HL-60 (cell line): ENCODE measurements around the gene STK40.

Experiments
- DNase-seq, 2 experiments: peaks; one replicate each; pipeline ENCODE4 v3.0.0-alpha.2; 2010 to 2020; ENCODE audit warnings: low read depth in 1 of 2, low spot score in 1 of 2
- H3K27ac ChIP-seq: fragments of 250-450 bp; sonication (Bioruptor Pico); replicated peaks from 2 replicates; pipeline ENCODE4 v1.5.1; 2020; ENCODE audit warnings: mild to moderate bottlenecking, moderate library complexity
- H3K27me3 ChIP-seq: fragments of 250-450 bp; sonication (Bioruptor Pico); 2 replicates; pipeline ENCODE4 v1.5.1; 2021; ENCODE audit warnings: mild to moderate bottlenecking, moderate library complexity; ENCODE audit not compliant: insufficient read depth, poor library complexity, severe bottlenecking
- H3K4me3 ChIP-seq: replicated peaks from 2 replicates; pipeline ENCODE4 v1.5.1; 2011; ENCODE audit warnings: mild to moderate bottlenecking, control low read depth, low read length; ENCODE audit not compliant: insufficient read depth
- GABPA ChIP-seq: IDR thresholded peaks from 2 replicates; pipeline ENCODE4 v1.6.1; 2012; ENCODE audit warnings: low read depth
- POLR2AphosphoS5 ChIP-seq: IDR thresholded peaks from 2 replicates; pipeline ENCODE4 v1.6.1; 2012; ENCODE audit warnings: low read depth
- SPI1 ChIP-seq: IDR thresholded peaks from 2 replicates; pipeline ENCODE4 v1.6.1; 2012; ENCODE audit warnings: low read depth, mild to moderate bottlenecking, borderline replicate concordance
- TF ChIP-seq, protein P1 (sequence below): IDR thresholded peaks from 2 replicates; pipeline ENCODE4 v1.6.1; 2012; ENCODE audit warnings: low read depth; ENCODE audit not compliant: insufficient replicate concordance
- TF ChIP-seq, protein P2 (sequence below): IDR thresholded peaks from one replicate; pipeline ENCODE4 v1.5.1; 2011; ENCODE audit warnings: low read length, control low read depth, inconsistent platforms; ENCODE audit not compliant: insufficient read depth

STK40 gene

DNA sequence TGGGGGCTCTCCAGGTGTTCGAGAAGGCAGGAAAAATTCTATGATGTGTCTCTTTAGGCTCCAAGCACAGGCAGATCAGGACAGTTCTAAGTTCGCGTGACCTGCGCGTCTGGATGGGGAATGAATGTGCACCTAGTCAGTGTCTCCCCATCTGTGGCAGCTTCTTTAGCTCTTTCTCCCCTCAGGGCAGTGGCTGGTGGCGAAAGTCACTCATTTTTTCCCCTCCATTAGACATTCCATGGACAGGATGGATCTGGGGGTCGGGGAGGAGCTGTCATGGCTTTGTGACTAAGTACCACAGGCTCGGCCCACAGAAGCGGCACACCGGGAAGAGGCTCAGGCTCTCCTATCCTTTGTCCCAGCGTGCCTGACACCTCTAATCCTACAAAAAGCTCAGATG is 31.2 kb downstream of the STK40 start:
- Histone ChIP-seq H3K27me3 (no peaks in the 10 kb centered on the region), H3K4me3 (no peak overlapping the region), H3K27ac (no peak overlapping the region)
- TF ChIP-seq SPI1 = no peak
- TF ChIP-seq, protein P1, sequence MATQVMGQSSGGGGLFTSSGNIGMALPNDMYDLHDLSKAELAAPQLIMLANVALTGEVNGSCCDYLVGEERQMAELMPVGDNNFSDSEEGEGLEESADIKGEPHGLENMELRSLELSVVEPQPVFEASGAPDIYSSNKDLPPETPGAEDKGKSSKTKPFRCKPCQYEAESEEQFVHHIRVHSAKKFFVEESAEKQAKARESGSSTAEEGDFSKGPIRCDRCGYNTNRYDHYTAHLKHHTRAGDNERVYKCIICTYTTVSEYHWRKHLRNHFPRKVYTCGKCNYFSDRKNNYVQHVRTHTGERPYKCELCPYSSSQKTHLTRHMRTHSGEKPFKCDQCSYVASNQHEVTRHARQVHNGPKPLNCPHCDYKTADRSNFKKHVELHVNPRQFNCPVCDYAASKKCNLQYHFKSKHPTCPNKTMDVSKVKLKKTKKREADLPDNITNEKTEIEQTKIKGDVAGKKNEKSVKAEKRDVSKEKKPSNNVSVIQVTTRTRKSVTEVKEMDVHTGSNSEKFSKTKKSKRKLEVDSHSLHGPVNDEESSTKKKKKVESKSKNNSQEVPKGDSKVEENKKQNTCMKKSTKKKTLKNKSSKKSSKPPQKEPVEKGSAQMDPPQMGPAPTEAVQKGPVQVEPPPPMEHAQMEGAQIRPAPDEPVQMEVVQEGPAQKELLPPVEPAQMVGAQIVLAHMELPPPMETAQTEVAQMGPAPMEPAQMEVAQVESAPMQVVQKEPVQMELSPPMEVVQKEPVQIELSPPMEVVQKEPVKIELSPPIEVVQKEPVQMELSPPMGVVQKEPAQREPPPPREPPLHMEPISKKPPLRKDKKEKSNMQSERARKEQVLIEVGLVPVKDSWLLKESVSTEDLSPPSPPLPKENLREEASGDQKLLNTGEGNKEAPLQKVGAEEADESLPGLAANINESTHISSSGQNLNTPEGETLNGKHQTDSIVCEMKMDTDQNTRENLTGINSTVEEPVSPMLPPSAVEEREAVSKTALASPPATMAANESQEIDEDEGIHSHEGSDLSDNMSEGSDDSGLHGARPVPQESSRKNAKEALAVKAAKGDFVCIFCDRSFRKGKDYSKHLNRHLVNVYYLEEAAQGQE = no peak
- TF ChIP-seq GABPA = no peak
- no peak for TF ChIP-seq POLR2AphosphoS5
- TF ChIP-seq, protein P2, sequence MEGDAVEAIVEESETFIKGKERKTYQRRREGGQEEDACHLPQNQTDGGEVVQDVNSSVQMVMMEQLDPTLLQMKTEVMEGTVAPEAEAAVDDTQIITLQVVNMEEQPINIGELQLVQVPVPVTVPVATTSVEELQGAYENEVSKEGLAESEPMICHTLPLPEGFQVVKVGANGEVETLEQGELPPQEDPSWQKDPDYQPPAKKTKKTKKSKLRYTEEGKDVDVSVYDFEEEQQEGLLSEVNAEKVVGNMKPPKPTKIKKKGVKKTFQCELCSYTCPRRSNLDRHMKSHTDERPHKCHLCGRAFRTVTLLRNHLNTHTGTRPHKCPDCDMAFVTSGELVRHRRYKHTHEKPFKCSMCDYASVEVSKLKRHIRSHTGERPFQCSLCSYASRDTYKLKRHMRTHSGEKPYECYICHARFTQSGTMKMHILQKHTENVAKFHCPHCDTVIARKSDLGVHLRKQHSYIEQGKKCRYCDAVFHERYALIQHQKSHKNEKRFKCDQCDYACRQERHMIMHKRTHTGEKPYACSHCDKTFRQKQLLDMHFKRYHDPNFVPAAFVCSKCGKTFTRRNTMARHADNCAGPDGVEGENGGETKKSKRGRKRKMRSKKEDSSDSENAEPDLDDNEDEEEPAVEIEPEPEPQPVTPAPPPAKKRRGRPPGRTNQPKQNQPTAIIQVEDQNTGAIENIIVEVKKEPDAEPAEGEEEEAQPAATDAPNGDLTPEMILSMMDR = no peak
- no peak for DNase-seq

DNA sequence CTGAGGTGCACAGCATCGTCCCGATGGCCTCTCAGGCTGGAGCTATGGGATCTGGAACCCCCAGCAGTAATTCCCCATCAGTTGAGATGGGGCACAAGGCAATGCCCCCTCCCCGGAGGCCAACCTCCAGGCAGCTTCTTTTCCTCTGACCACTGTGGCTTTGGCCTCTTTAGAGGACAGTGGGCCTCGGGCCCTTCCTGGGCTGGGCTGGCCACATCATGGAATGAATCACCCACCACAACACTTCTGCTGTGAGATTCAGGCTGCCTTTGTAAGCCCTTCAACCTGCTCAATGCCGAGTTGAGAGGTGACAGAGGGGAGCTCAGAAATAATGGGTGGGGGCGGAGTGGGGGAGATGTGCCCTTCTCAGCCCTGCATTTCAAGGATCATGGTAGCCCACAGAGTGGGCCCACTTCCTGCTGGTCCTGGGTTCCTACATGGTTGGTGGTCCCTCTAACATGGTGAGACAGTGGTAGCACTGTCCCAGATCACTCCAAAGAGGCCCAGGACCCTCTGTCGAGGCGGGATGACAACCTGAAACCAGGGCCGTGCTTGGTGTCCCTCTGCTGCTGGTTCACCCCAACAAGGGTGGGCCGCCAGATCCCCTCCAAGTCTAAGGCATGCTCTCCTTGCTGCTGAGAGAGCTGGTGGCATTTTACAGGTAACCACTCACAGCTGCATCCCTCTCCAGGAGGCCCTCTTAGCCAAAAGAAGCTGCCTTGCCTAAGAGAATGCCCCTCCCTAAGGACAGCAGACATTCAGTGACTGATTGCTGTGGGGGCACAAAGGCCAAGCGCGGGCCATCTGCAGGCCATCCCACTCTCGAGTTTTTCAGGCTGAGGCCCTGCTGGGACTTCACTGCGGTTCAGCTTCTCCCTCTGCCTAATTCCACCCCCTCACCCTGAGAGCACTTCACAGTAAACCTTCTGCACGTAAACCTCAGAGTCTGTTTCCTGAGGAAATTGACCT is 32.5 kb downstream of the STK40 start:
- TF ChIP-seq, protein P2 = no peak
- TF ChIP-seq GABPA (no peak), SPI1 (no peak), POLR2AphosphoS5 (no peak)
- TF ChIP-seq, protein P1 = no peak
- no peak for DNase-seq
- Histone ChIP-seq H3K27me3 (no peaks in the 10 kb centered on the region), H3K4me3 (no peak overlapping the region), H3K27ac (no peak overlapping the region)

DNA sequence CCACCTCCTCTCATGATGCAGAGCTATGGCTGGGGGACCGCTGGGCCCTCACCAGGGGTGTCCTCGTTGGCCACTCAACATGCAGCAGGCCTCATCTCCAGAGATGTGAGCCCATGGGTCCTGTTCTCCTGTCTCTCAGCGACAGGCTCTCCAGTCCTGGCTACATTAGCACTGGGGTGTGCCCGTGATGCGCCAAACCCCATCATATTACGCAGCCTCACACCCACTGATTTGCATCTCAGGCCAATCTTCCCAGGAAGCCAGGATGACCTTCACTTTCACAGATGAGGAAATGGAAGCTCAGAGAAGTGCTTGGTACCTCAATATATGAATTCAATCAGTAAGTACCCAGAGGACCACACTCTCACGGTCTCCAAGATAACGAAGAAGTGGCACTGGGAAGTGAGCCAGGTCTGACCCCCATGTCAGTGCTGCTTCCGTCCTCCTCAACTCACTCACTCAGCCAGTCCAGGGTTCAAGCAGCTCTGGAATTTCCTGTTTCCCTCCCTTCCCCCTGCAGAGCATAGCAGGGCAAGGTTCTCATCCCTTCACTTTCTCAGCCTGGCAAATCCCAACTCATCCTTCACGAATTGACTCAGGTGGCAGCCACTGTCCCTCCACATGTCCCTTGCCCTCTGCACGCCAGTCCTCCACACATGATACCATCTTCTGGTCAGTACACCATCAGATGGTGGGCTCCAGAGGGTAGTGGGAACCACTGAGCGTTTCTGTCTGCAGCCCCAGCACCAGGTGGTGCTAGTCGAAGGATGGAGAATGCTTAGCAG is 33.4 kb downstream of the STK40 start:
- Histone ChIP-seq H3K27ac (no peak overlapping the region), H3K4me3 (no peak overlapping the region), H3K27me3 (no peaks in the 10 kb centered on the region)
- TF ChIP-seq SPI1 (no peak), POLR2AphosphoS5 (no peak), GABPA (no peak)
- TF ChIP-seq, protein P2 = no peak
- TF ChIP-seq, protein P1 = no peak
- no peak for DNase-seq
